HepG2 (cell line): ENCODE measurements around the gene C6orf62. TPM values are rescaled to one million over a fixed set of nuclear protein-coding genes. Genes with fewer than 3 reads are reported as not detected.

Experiments
- ATAC-seq: fragments of 200-7000 bp; cut with Tn5 transposase; 3 replicates; pipeline ENCODE4 v1.9.1; 2020; ENCODE audit warnings: mild to moderate bottlenecking, moderate library complexity
- BruUV-seq: library from RNA; stranded (reverse); fragments of 400-500 nt; replicated peaks from 2 replicates; lab custom pipeline; 2021; lab: Mats Ljungman, UMichigan
- CTCF ChIA-PET: fragments of 300-600 bp; formaldehyde crosslinking; extraction: SDS; loops from one replicate; lab custom pipeline; 2021; ENCODE audit warnings: low total read pairs, inconsistent platforms, low intra/inter-chr PET ratio; lab: Yijun Ruan, JAX
- POLR2A ChIA-PET: fragments of 350-600 bp; sonication (Branson Sonifier 250); formaldehyde crosslinking; loops from one replicate; lab custom pipeline; 2020; ENCODE audit warnings: antibody characterized with exemption, inconsistent platforms; lab: Yijun Ruan, JAX
- DNase-seq: peaks from one replicate; pipeline ENCODE4 v3.0.0-alpha.2; 2015; ENCODE audit warnings: low spot score
- FAIRE-seq: peaks from 3 replicates; lab custom pipeline; 2011; peaks lifted over from hg19 to GRCh38; lab: Jason Lieb, UNC
- H2AFZ ChIP-seq: one replicate; pipeline ENCODE4 v1.6.1; 2011; ENCODE audit warnings: low read length, inconsistent platforms
- H3K27ac ChIP-seq: fragments of 300-600 bp; 3 replicates; pipeline ENCODE4 v1.8.0; 2011; ENCODE audit warnings: mixed run types, mild to moderate bottlenecking, mixed read lengths, low read length, inconsistent platforms; ENCODE audit not compliant: insufficient read depth; ENCODE audit errors: extremely low read length
- H3K27me3 ChIP-seq, 2 experiments: fragments of 200-600 bp in 1 of 2; 2 replicates in 1 of 2; 3 replicates in 1 of 2; pipeline versions ENCODE4 v1.6.0 to v1.8.0; 2011; ENCODE audit warnings: low read length in 2 of 2, mild to moderate bottlenecking in 2 of 2, moderate library complexity in 2 of 2, inconsistent platforms in 1 of 2; ENCODE audit not compliant: insufficient read depth in 2 of 2, control insufficient read depth in 1 of 2
- H3K36me3 ChIP-seq, 2 experiments: fragments of 200-600 bp in 1 of 2; replicated peaks in 1 of 2; 2 replicates in 1 of 2; 3 replicates in 1 of 2; pipeline versions ENCODE4 v1.5.1 to v1.8.0; 2011; ENCODE audit warnings: low read length in 2 of 2, inconsistent platforms in 1 of 2; ENCODE audit not compliant: insufficient read depth in 2 of 2, control insufficient read depth in 1 of 2
- H3K4me1 ChIP-seq: 2 replicates; pipeline ENCODE4 v1.5.1; 2012; ENCODE audit warnings: low read length, inconsistent platforms; ENCODE audit not compliant: insufficient read depth
- H3K4me2 ChIP-seq: 2 replicates; pipeline ENCODE4 v1.6.0; 2011; ENCODE audit warnings: low read depth, low read length, inconsistent platforms
- H3K4me3 ChIP-seq, 3 experiments: fragments of 200-600 bp in 1 of 3; sonication (generic), shearing (Covaris generic) in 1 of 3; replicated peaks in 1 of 3; 2 replicates each; pipeline ENCODE4 v1.5.1; 2011 to 2016; ENCODE audit warnings: low read length in 3 of 3, inconsistent platforms in 2 of 3, low read depth in 2 of 3, mild to moderate bottlenecking in 2 of 3, control low read depth in 1 of 3, mixed read lengths in 1 of 3; ENCODE audit not compliant: insufficient read depth in 1 of 3
- H3K79me2 ChIP-seq: one replicate; pipeline ENCODE4 v1.6.1; 2011; ENCODE audit warnings: low read length, inconsistent platforms; ENCODE audit not compliant: insufficient read depth
- H3K9ac ChIP-seq: 2 replicates; pipeline ENCODE4 v1.6.0; 2011; ENCODE audit warnings: mild to moderate bottlenecking, low read depth, low read length, inconsistent platforms; ENCODE audit not compliant: insufficient read depth
- H3K9me3 ChIP-seq: 2 replicates; pipeline ENCODE4 v1.5.1; 2012; ENCODE audit warnings: mild to moderate bottlenecking, low read length
- H4K20me1 ChIP-seq: 2 replicates; pipeline ENCODE4 v1.6.0; 2011; ENCODE audit warnings: inconsistent platforms, mild to moderate bottlenecking, low read length, moderate library complexity; ENCODE audit not compliant: insufficient read depth
- ATF1 ChIP-seq: IDR thresholded peaks from 2 replicates; pipeline ENCODE4 v1.6.1; 2016; ENCODE audit warnings: mild to moderate bottlenecking, control low read depth
- CHD4 ChIP-seq: fragments of 200-600 bp; sonication (generic); IDR thresholded peaks from 2 replicates; pipeline ENCODE4 v1.7.0; 2017; ENCODE audit warnings: mild to moderate bottlenecking, low read length, borderline replicate concordance
- HBP1 ChIP-seq: IDR thresholded peaks from 2 replicates; pipeline ENCODE4 v1.6.1; 2016; ENCODE audit warnings: low read depth, control low read depth
- HMGA1 ChIP-seq: sonication (generic); formaldehyde crosslinking; conservative IDR thresholded peaks from 2 replicates; pipeline ENCODE4 v1.4.0; 2020; ENCODE audit warnings: missing genetic modification reagents
- HNF4A ChIP-seq: sonication (generic); formaldehyde crosslinking; IDR thresholded peaks from 2 replicates; pipeline ENCODE4 v1.4.0; 2020; ENCODE audit warnings: missing genetic modification reagents
- HNF4G ChIP-seq, 2 experiments: sonication (generic) in 1 of 2; formaldehyde crosslinking in 1 of 2; IDR thresholded peaks; 2 replicates each; pipeline versions ENCODE4 v1.4.0 to v1.6.1; 2011 to 2020; ENCODE audit warnings: borderline replicate concordance in 2 of 2, low read depth in 2 of 2, mild to moderate bottlenecking in 2 of 2, low read length in 1 of 2, missing genetic modification reagents in 1 of 2, moderate library complexity in 1 of 2
- ISX ChIP-seq: sonication (generic); formaldehyde crosslinking; conservative IDR thresholded peaks from 2 replicates; pipeline ENCODE4 v1.5.0; 2020; ENCODE audit warnings: missing genetic modification reagents
- NCOR1 ChIP-seq: fragments of 200-600 bp; sonication (generic); IDR thresholded peaks from 2 replicates; pipeline ENCODE4 v1.7.0; 2017; ENCODE audit warnings: antibody characterized with exemption, low read length, borderline replicate concordance
- NFIC ChIP-seq: IDR thresholded peaks from 2 replicates; pipeline ENCODE4 v1.6.1; 2012; ENCODE audit warnings: mild to moderate bottlenecking, low read length, inconsistent platforms
- SNAPC5 ChIP-seq: sonication (generic); formaldehyde crosslinking; IDR thresholded peaks from 2 replicates; pipeline ENCODE4 v1.8.1; 2023; ENCODE audit warnings: mild to moderate bottlenecking, missing genetic modification reagents, borderline replicate concordance
- TIGD3 ChIP-seq: sonication (generic); formaldehyde crosslinking; IDR thresholded peaks from 2 replicates; pipeline ENCODE4 v1.5.1; 2020; ENCODE audit warnings: mild to moderate bottlenecking, missing genetic modification reagents, borderline replicate concordance
- ZBTB37 ChIP-seq: sonication (generic); formaldehyde crosslinking; IDR thresholded peaks from 2 replicates; pipeline ENCODE4 v1.4.0; 2020; ENCODE audit warnings: mild to moderate bottlenecking, missing genetic modification reagents
- ZMYM3 ChIP-seq: sonication (generic); formaldehyde crosslinking; IDR thresholded peaks from 2 replicates; pipeline ENCODE4 v1.5.1; 2020; ENCODE audit warnings: mild to moderate bottlenecking, missing genetic modification reagents
- ZNF33A ChIP-seq: sonication (generic); formaldehyde crosslinking; IDR thresholded peaks from 2 replicates; pipeline ENCODE4 v1.5.1; 2020; ENCODE audit warnings: missing genetic modification reagents, mild to moderate bottlenecking, moderate library complexity, borderline replicate concordance
- WGBS: methylation state at CpG from one replicate; pipeline ENCODE4 v1.1.6; 2017; ENCODE audit warnings: low lambda C conversion rate; 5-methylcytosine and 5-hydroxymethylcytosine counted together
- in situ Hi-C: cut with HindIII; loops from 2 replicates; pipeline ENCODE4 v1.10.0; 2017; ENCODE audit warnings: low pct_unique_long_range_greater_than_20kb; ENCODE audit not compliant: extremely low pct_ligation_motif_present
- intact Hi-C: fragments of 100-400 bp; cut with micrococcal nuclease; formaldehyde crosslinking; loops from one replicate; pipeline ENCODE4 v1.10.0; 2022; ENCODE audit not compliant: unreplicated experiment
- polyA plus RNA-seq, 8 experiments: library from polyadenylated mRNA; depleted of rRNA in 3 of 8; stranded (reverse) in 7 of 8; unstranded in 1 of 8; fragments of >200 nt; fragmentation: Illumina TruSeq in 4 of 8; extraction: Trizol in 4 of 8; gene quantifications; 2 replicates each; pipeline versions ENCODE4 v1.2.1 to v1.2.3, GENCODE V29; 2011 to 2016; ENCODE audit warnings: low read depth in 4 of 8, missing spikeins in 1 of 8, mixed read lengths in 1 of 8; ENCODE audit not compliant: insufficient read depth in 1 of 8
- total RNA-seq, 5 experiments: library from RNA; depleted of rRNA; stranded (reverse); fragments of >200 nt; fragmentation: Illumina TruSeq; extraction: Trizol; gene quantifications; 2 replicates each; pipeline ENCODE4 v1.2.3, GENCODE V29; 2016; ENCODE audit warnings: low read depth in 1 of 5
- TF ChIP-seq, protein P1 (sequence below): sonication (generic); formaldehyde crosslinking; IDR thresholded peaks from 2 replicates; pipeline ENCODE4 v1.8.0; 2022; ENCODE audit warnings: mild to moderate bottlenecking, missing genetic modification reagents, borderline replicate concordance

C6orf62 gene
- total and polyA plus RNA-seq, 2 of the 13 experiments (the other 11 are each of a cell fraction or from before 2014, with no cell fraction given) = 54.8 to 90.4 TPM

DNA sequence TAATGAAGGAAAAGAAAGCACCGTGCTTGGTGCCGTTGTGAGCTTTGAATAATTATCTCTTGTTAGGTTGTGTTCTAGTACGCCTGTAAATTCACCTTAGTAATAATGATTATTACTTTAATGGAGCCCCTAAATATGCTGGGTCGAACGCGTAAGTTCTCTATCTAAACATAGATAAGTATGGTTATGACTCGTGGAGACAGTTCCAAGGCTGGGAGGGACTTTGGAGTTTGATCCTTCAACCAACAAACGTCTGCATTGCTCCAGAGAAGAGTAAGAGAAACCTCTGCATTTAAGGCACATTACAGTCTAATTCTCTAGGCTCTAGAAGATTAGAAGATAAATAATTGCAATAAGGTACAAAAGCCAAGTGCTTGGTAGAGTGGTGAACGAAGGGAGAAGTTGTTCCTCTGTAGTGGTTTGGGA lies 51.6 kb downstream of the C6orf62 start:
- H2AFZ ChIP-seq = peak overlapping the region; percentile 78
- H3K9ac ChIP-seq = peak overlapping the region; percentile 88
- H3K4me3 ChIP-seq = peak overlapping the region; percentile 73 to 95 (median 77)
- TSS peak; percentile 89 for BruUV-seq
- ATAC-seq = peak; percentile 6
- H3K79me2 ChIP-seq = peaks cover 40% of the 10 kb centered on the region
- in situ Hi-C loops = no loop called here
- ChIA-PET CTCF (interaction anchor here (0.9 kb wide), 1 partner anchor 83 kb away, joined by 4 read pairs; no protein-coding TSS in a partner anchor), POLR2A (interaction anchor here (0.8 to 3.1 kb wide), 19 partner anchors 12 to 384 kb away, joined by 3 to 22 read pairs (median 5); partner anchors contain the start of genes ALDH5A1, C6orf62, GMNN and KIAA0319)
- peak overlapping the region; percentile 83 for H3K4me2 ChIP-seq
- H3K27me3 ChIP-seq = no peaks in the 10 kb centered on the region; a peak in 1 of 5 replicates
- intact Hi-C loops = loop anchor here (1.0 to 5.0 kb wide), 5 partner anchors 23 to 170 kb away; no protein-coding TSS in a partner anchor
- peak; percentile 54 for DNase-seq
- WGBS = 3% methylated on average over 9 of the region's 9 CpGs
- H3K4me1 ChIP-seq = peaks cover 51% of the 10 kb centered on the region
- H3K36me3 ChIP-seq = peaks cover 2 to 9% of the 10 kb centered on the region in 2 experiments; a peak in 2 of 5 replicates
- H3K9me3 ChIP-seq = peaks cover 15% of the 10 kb centered on the region
- FAIRE-seq = no peak
- H4K20me1 ChIP-seq = 0 out of 2 replicates have a peak, but pooled peaks cover 4% of the 10 kb centered on the region
- H3K27ac ChIP-seq = peak overlapping the region; percentile 95
- TF ChIP-seq ZMYM3 (CRISPR knock-in tag) (no peak), CHD4 (0 out of 2 replicates have a peak, but pooled peaks have one; percentile 5), NFIC (peak; percentile 64; the same call in 1 of the 2 replicates), ZBTB37 (CRISPR knock-in tag) (no peak), ATF1 (0 out of 2 replicates have a peak, but pooled peaks have one; percentile 5), TIGD3 (CRISPR knock-in tag) (no peak), ZNF33A (CRISPR knock-in tag) (no peak), ISX (CRISPR knock-in tag) (no peak), HMGA1 (CRISPR knock-in tag) (no peak), SNAPC5 (CRISPR knock-in tag) (peak; percentile 43), HBP1 (CRISPR knock-in tag) (0 out of 2 replicates have a peak, but pooled peaks have one; percentile 35), HNF4A (CRISPR knock-in tag) (0 out of 2 replicates have a peak, but pooled peaks have one; percentile 37), HNF4G (IDR thresholded peaks at IDR 0.05; ENCODE audit: borderline replicate concordance, low read depth, low read length) (peak; percentile 77), HNF4G (CRISPR knock-in tag; IDR thresholded peaks at IDR 0.05; ENCODE audit: borderline replicate concordance, low read depth) (no peak), NCOR1 (peak; percentile 92)
- TF ChIP-seq, protein P1, sequence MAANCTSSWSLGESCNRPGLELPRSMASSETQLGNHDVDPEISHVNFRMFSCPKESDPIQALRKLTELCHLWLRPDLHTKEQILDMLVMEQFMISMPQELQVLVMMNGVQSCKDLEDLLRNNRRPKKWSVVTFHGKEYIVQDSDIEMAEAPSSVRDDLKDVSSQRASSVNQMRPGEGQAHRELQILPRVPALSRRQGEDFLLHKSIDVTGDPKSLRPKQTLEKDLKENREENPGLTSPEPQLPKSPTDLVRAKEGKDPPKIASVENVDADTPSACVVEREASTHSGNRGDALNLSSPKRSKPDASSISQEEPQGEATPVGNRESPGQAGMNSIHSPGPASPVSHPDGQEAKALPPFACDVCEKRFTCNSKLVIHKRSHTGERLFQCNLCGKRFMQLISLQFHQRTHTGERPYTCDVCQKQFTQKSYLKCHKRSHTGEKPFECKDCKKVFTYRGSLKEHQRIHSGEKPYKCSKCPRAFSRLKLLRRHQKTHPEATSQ (CRISPR knock-in tag) = no peak
